HFFc6 (cell line): ENCODE results near the gene MDFI. TPM values are rescaled to one million over a fixed set of nuclear protein-coding genes. Genes with fewer than 3 reads are reported as not detected.

Source experiments
- DNase-seq: peaks from one replicate; pipeline ENCODE4 v3.0.0-alpha.2; 2018
- H3K27ac Mint-ChIP-seq: 2 replicates; pipeline ENCODE4 v1.8.0; 2020; ENCODE audit warnings: mild to moderate bottlenecking, mixed read lengths
- H3K27me3 Mint-ChIP-seq: 2 replicates; pipeline ENCODE4 v1.8.0; 2021; ENCODE audit warnings: mild to moderate bottlenecking, moderate library complexity, mixed read lengths; ENCODE audit not compliant: insufficient read depth
- H3K36me3 Mint-ChIP-seq: 2 replicates; pipeline ENCODE4 v1.8.0; 2021; ENCODE audit warnings: low read depth, mixed read lengths
- H3K4me1 Mint-ChIP-seq: 2 replicates; pipeline ENCODE4 v1.8.0; 2020; ENCODE audit warnings: low read depth, mixed read lengths
- H3K4me3 Mint-ChIP-seq: 2 replicates; pipeline ENCODE4 v1.8.0; 2020; ENCODE audit warnings: mild to moderate bottlenecking, moderate library complexity, mixed read lengths
- H3K9me3 Mint-ChIP-seq: 2 replicates; pipeline ENCODE4 v1.8.0; 2020; ENCODE audit warnings: mild to moderate bottlenecking, mixed read lengths
- total RNA-seq, 6 experiments: library from RNA; stranded (reverse); fragmentation: NEBNext Ultra II Directional; extraction: Animal tissue kit (Norgen Biotek cat#: 25700); gene quantifications; 2 replicates in 1 of 6; 3 replicates in 5 of 6; pipeline ENCODE4 v1.2.3, GENCODE V29; 2021
- TF ChIP-seq, protein P1 (sequence below): fragments of 200-600 bp; sonication (generic); IDR thresholded peaks from 2 replicates; pipeline ENCODE4 v1.5.0; 2021; ENCODE audit warnings: antibody characterized with exemption, mild to moderate bottlenecking

Gene MDFI
- total RNA-seq, 6 experiments from 2014 or later: 0.38 to 0.96 TPM; not detected in 4

DNA sequence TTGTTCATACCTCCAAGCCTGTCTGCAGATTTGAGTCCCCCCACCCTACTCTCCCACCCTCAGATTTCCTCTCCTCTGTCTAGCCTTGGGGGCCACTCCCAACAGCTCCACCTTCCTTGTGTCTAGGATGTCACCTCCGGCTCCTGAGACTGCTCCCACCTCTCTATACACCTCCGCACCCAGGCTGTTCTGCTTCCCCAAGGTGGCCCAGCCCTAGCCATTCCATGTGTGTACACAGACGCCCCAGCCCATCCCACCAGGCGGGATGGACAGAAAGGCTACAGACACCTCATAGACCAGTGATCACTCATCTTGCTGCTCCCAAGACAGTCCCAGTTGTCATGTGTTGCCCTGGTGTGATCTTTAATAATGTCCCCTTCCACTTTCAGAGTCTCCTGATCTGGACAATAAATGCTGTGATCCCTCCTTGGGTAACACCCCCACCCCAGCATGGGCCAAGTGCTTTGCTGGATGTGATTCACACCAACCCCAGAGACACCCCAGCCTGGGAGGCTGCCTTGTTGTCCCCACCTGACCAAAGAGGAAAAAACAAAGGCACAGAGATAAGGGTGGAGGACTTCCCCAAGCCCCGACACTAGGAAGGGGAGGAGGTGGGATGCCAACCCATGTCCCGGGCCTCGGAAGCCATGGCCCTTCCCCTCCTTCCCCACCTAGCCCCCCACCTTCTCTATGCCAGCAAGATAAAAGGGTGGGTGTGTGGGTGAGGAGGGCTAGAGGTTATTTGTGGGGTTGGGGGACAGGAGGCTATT lies 36.1 kb downstream of the MDFI start:
- no peak overlapping the region for H3K27ac Mint-ChIP-seq
- H3K36me3 Mint-ChIP-seq: no peaks in the 10 kb centered on the region
- no peaks in the 10 kb centered on the region for H3K9me3 Mint-ChIP-seq
- H3K4me1 Mint-ChIP-seq: no peaks in the 10 kb centered on the region
- no peak overlapping the region for H3K4me3 Mint-ChIP-seq
- DNase-seq: no peak
- H3K27me3 Mint-ChIP-seq: peaks cover 41% of the 10 kb centered on the region
- TF ChIP-seq, protein P1, sequence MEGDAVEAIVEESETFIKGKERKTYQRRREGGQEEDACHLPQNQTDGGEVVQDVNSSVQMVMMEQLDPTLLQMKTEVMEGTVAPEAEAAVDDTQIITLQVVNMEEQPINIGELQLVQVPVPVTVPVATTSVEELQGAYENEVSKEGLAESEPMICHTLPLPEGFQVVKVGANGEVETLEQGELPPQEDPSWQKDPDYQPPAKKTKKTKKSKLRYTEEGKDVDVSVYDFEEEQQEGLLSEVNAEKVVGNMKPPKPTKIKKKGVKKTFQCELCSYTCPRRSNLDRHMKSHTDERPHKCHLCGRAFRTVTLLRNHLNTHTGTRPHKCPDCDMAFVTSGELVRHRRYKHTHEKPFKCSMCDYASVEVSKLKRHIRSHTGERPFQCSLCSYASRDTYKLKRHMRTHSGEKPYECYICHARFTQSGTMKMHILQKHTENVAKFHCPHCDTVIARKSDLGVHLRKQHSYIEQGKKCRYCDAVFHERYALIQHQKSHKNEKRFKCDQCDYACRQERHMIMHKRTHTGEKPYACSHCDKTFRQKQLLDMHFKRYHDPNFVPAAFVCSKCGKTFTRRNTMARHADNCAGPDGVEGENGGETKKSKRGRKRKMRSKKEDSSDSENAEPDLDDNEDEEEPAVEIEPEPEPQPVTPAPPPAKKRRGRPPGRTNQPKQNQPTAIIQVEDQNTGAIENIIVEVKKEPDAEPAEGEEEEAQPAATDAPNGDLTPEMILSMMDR: no peak

DNA sequence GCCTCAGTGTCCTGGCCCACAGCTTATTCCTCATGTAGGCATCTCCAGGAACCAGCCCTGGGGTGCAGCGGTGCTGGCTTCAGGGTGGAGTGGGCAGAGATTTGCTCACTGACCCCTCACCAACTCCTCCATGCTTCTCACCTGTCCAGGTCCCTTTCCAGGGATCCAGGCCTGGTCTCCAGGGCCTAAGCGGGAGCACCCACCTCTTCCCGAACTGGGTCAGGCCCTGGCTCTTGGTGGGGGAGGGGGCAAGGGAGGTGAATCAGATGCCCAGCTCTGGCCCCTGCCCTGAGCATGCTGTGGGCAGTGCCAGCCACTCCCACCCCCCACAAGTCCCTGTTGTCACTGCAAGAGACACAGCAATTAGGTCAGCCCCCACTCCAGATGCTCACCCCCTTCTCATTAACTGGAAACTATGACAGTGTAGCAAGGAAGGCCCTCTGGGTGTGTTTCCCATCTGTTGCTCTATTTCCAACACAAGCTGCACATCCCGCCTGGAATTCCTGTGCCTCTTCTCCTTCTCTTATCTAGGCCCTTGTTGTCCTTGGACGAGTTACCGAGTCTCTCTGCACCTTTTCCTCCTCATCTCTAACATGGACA lies 37.0 kb downstream of the MDFI start:
- Mint-ChIP-seq H3K4me1 (no peaks in the 10 kb centered on the region), H3K4me3 (no peak overlapping the region), H3K27ac (no peak overlapping the region), H3K9me3 (no peaks in the 10 kb centered on the region), H3K27me3 (peaks cover 32% of the 10 kb centered on the region), H3K36me3 (no peaks in the 10 kb centered on the region)
- DNase-seq: no peak
- TF ChIP-seq, protein P1: no peak

DNA sequence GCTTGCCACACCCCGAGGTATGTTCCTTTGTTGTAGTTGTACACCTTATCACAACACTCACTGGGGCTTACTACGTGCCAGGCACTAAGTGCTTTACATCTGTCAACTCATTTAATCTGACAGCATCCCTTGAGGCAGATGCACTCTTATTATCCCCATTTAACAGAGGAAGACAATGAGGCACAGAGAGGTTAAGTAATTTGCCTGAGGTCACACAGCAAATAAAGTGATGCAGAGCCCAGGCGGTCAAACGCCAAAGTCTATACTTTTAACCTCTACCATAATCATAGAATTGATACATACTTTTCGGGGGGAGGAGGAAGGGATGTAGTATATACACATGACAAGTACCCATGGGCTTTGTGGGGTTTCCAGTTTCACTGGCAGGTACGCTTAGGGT lies 37.7 kb downstream of the MDFI start:
- TF ChIP-seq, protein P1: no peak
- Mint-ChIP-seq H3K27me3 (peaks cover 28% of the 10 kb centered on the region), H3K9me3 (no peaks in the 10 kb centered on the region), H3K36me3 (no peaks in the 10 kb centered on the region), H3K4me1 (no peaks in the 10 kb centered on the region), H3K27ac (no peak overlapping the region), H3K4me3 (no peak overlapping the region)
- no peak for DNase-seq

DNA sequence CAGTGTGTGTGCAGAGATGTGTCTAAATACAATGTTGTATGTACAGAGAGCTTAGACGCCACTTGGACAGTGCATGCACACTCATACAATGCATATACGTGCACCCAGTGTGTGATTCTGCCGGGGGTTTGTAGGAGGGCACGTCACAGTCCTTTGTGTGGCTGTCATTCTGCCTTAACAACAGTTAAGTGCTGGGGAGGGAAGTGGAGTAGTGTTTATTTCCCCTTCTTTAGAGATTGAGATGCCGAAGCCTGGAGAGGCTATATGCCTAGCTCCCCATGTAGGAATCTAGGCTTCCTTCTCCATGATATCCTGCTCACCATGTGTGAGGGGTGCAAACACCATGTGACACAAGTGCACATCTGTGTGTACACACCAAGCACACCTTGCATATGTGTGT lies 38.2 kb downstream of the MDFI start:
- H3K9me3 Mint-ChIP-seq: no peaks in the 10 kb centered on the region
- no peak overlapping the region for H3K27ac Mint-ChIP-seq
- no peak overlapping the region for H3K4me3 Mint-ChIP-seq
- DNase-seq: no peak
- H3K27me3 Mint-ChIP-seq: peaks cover 24% of the 10 kb centered on the region
- H3K36me3 Mint-ChIP-seq: no peaks in the 10 kb centered on the region
- TF ChIP-seq, protein P1: no peak
- no peaks in the 10 kb centered on the region for H3K4me1 Mint-ChIP-seq

DNA sequence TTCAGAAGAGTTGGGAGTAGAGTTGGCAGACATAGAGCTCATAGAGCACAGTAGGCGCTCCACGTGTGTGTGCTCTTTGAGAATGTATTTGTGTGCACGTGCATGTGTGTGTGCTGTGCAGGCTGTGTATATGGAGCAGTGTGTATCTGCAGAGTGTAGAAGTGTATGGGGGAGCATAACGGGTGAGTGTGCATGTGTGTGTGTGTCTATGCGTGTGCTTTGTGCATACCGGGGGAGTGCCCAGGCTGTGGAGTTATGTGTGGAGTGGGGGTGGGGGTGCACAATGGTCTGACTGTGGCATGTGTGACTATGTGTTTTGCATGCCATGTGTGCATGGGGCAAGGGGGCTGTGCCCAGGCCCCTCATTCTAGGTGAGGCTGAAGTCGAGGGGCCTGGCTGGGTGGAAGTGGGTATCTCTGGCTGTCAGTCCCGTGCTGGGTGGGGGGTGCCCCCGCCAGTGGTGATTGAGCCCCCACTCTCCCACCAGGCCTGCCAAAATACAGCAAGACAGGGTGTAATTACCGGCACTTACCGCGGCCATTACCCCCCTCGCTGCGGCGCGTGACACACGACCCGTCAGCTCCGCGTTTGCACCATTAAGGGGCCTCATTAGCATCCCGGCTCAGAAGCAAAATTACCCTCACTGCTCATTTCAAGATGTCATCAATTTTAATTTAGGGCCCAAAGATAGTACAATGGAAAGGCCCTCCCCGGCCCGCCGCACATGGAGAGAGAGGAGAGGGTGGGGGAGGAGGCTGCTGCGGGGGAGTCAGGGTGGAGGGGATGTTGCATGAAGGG lies 39.1 kb downstream of the MDFI start:
- no peak for DNase-seq
- H3K27me3 Mint-ChIP-seq: peaks cover 23% of the 10 kb centered on the region
- no peak overlapping the region for H3K27ac Mint-ChIP-seq
- H3K36me3 Mint-ChIP-seq: no peaks in the 10 kb centered on the region
- H3K4me1 Mint-ChIP-seq: no peaks in the 10 kb centered on the region
- H3K9me3 Mint-ChIP-seq: no peaks in the 10 kb centered on the region
- TF ChIP-seq, protein P1: no peak
- H3K4me3 Mint-ChIP-seq: no peak overlapping the region
